Psoas muscle (tissue), 8 donors: ENCODE results near the gene RP9. TPM values are rescaled to one million over a fixed set of nuclear protein-coding genes. Genes with fewer than 3 reads are reported as not detected.

Experiments
- ATAC-seq, 4 donors: fragments of 200-7000 bp; cut with Tn5 transposase; one replicate each; pipeline ENCODE4 v1.9.1; 2020; ENCODE audit warnings: moderate library complexity in 3 of 4, mild to moderate bottlenecking in 2 of 4
- DNase-seq, 2 donors: peaks; one replicate each; pipeline ENCODE4 v3.0.0-alpha.2; 2020
- H3K27ac ChIP-seq: fragments of 200-600 bp; one replicate; pipeline ENCODE4 v1.8.0; 2022
- H3K27me3 ChIP-seq, 3 donors: fragments of 200-600 bp in 1 of 3; one replicate each; pipeline versions ENCODE4 v1.6.1 to v1.8.0; 2013 to 2022; ENCODE audit warnings: low read length in 2 of 3, mild to moderate bottlenecking in 2 of 3, moderate library complexity in 1 of 3; ENCODE audit not compliant: insufficient read depth in 3 of 3
- H3K36me3 ChIP-seq, 2 donors: fragments of 200-600 bp in 1 of 2; one replicate each; pipeline versions ENCODE4 v1.6.1 to v1.8.0; 2013 to 2022; ENCODE audit warnings: low read depth in 1 of 2, mild to moderate bottlenecking in 1 of 2, moderate library complexity in 1 of 2; ENCODE audit not compliant: insufficient read depth in 1 of 2
- H3K4me1 ChIP-seq: fragments of 200-600 bp; one replicate; pipeline ENCODE4 v1.8.0; 2022
- H3K4me3 ChIP-seq: fragments of 200-600 bp; one replicate; pipeline ENCODE4 v1.8.0; 2022; ENCODE audit warnings: mild to moderate bottlenecking
- H3K9me3 ChIP-seq: fragments of 200-600 bp; one replicate; pipeline ENCODE4 v1.8.0; 2022
- CTCF ChIP-seq: fragments of 200-600 bp; IDR thresholded peaks from one replicate; pipeline ENCODE4 v1.8.0; 2022; ENCODE audit warnings: antibody characterized with exemption
- WGBS, 3 donors: extraction: QIAGEN DNeasy Blood & Tissue Kit; methylation state at CpG; one replicate each; pipeline versions ENCODE4 v1.1.6 to v1.1.7; 2013; 5-methylcytosine and 5-hydroxymethylcytosine counted together
- intact Hi-C, 2 donors: fragments of 100-400 bp; cut with DNase I; formaldehyde crosslinking; loops; one replicate each; pipeline versions ENCODE4 v1.11.0 to v1.14.2; 2022
- polyA plus RNA-seq, 3 donors: library from polyadenylated mRNA; stranded (reverse); fragments of 200-250 nt; gene quantifications; one replicate each; pipeline ENCODE4 v1.2.3, GENCODE V29; 2013
- total RNA-seq, 4 donors: library from RNA; stranded (reverse); fragmentation: NEBNext Ultra II Directional in 2 of 4; extraction: Animal tissue kit (Norgen Biotek cat#: 25700) in 2 of 4; gene quantifications; one replicate each; pipeline versions ENCODE4 v1.2.1 to v1.2.4, GENCODE V29; 2021 to 2023
- donor health status: healthy with polysubstance abuse.
- donor health status: DM: no; HTN: no; CAD: no; lungs with moderate emphysema.
- donor health status: Bipolar disorder and iron deficiency.
- donor health status: healthy.
- donor health status: DM: yes; HTN: yes; CAD: no.
- donor health status: DM: no; HTN: no; CAD: no.
- donor health status: DM: no; HTN: no; CAD: no.
- donor health status: DM: yes; HTN: yes; CAD: no.

The RP9 gene
- total and polyA plus RNA-seq, 7 donors: 15.4 to 27.6 (median 23.1) TPM

GRCh38 chr7:33062023-33062781, 47.0 kb downstream of the RP9 start, which contains the start of gene NT5C3A:
TSS of gene NT5C3A (minus strand) at chr7:33062776. CDS start at chr7:33062705, 71 bp downstream.
- Histone ChIP-seq H3K4me3 (peak within 1 kb of the TSS; percentile 96), H3K9me3 (peaks cover 13% of the 10 kb centered on the region), H3K27ac (peak within 1 kb of the TSS; percentile 96), H3K27me3 (no peaks in the 10 kb centered on the region), H3K4me1 (peaks cover 16% of the 10 kb centered on the region), H3K36me3 (no peaks in the 10 kb centered on the region)
- intact Hi-C loops: loop anchor here (5.0 kb wide), 3 partner anchors 45 to 170 kb away; partner anchors contain the start of genes KBTBD2 (in 1 of the 2) and RP9 (in 1 of the 2)
- peak in 1 of 2 donors; percentile 15 for DNase-seq
- 0% methylated on average over 55 to 66 of the region's 66 CpGs for WGBS, 3 donors
- ATAC-seq: peak; percentile 54 to 65 (median 57)
- no peak for TF ChIP-seq CTCF

- intact Hi-C loops: loop anchor here (5.0 kb wide), 3 partner anchors 46 to 169 kb away; partner anchors contain the start of genes KBTBD2 (in 1 of the 2) and RP9 (in 1 of the 2)
- 21 to 28% (median 25%) methylated on average over 8 of the region's 8 CpGs for WGBS, 3 donors
- DNase-seq (no peak), ATAC-seq (no peak)
- Histone ChIP-seq H3K27ac (peak overlapping the region; percentile 96), H3K36me3 (no peaks in the 10 kb centered on the region), H3K27me3 (no peaks in the 10 kb centered on the region), H3K4me1 (peaks cover 16% of the 10 kb centered on the region), H3K9me3 (peaks cover 7% of the 10 kb centered on the region), H3K4me3 (peak overlapping the region; percentile 96)
- TF ChIP-seq CTCF: no peak
These were observed 47.8 kb downstream of the RP9 start for GRCh38 chr7:33061282-33061937.

DNA sequence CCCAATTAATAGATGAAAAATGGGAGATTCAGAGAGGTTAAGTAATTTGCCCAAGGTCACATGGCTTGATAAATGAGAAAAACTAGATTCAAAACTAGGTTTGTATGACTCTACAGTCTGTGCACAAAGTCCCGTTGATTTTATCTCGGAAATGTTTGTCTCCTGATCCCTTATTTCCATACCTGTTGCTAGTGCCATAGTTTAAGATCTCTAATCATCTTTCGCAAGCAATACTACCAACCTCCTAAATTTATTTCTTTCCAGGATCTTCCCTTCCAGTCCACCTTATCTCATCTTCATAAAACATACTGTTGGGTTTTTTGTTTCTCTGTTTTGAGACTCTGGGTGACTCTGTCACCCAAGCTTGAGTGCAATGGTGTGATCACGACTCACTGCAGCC, 49.6 kb downstream of the RP9 start:
- intact Hi-C loops: loop anchor here (5.0 kb wide), 3 partner anchors 48 to 167 kb away; partner anchors contain the start of genes KBTBD2 (in 1 of the 2) and RP9 (in 1 of the 2)
- no peak overlapping the region for H3K27ac ChIP-seq
- TF ChIP-seq CTCF: no peak
- no peak overlapping the region for H3K4me3 ChIP-seq
- peaks cover 16% of the 10 kb centered on the region for H3K4me1 ChIP-seq
- H3K27me3 ChIP-seq: no peaks in the 10 kb centered on the region
- WGBS, 3 donors: 48 to 62% (median 49%) methylated on average over 4 of the region's 4 CpGs
- no peaks in the 10 kb centered on the region for H3K36me3 ChIP-seq
- no peaks in the 10 kb centered on the region for H3K9me3 ChIP-seq
- ATAC-seq: no peak
- no peak for DNase-seq

GRCh38 chr7:33055158-33055557, 54.0 kb downstream of the RP9 start:
- ATAC-seq (no peak), DNase-seq (no peak)
- H3K27ac ChIP-seq: peak overlapping the region; percentile 56
- H3K4me3 ChIP-seq: no peak overlapping the region
- H3K36me3 ChIP-seq: no peaks in the 10 kb centered on the region
- no peaks in the 10 kb centered on the region for H3K27me3 ChIP-seq
- intact Hi-C loops: no loop called here
- H3K9me3 ChIP-seq: no peaks in the 10 kb centered on the region
- WGBS, 3 donors: 97 to 99% (median 98%) methylated on average over 5 of the region's 5 CpGs
- peaks cover 6% of the 10 kb centered on the region for H3K4me1 ChIP-seq
- no peak for TF ChIP-seq CTCF
